GM21576 (cell line): ENCODE results near the gene NUP160.
A peak's percentile ranks its signal among the peaks of the same experiment; 100 is the strongest.
"Not testable (repeated sequence)": the region's sequence is repeated elsewhere in the genome, so short reads cannot be mapped to it uniquely, and the experiment has no call there.

Experiments
- ATAC-seq: cut with Tn5 transposase; IDR thresholded peaks from one replicate; pipeline ENCODE4 v1.9.1; 2021; ENCODE audit warnings: mild to moderate bottlenecking, moderate library complexity; ENCODE audit not compliant: unreplicated experiment

Gene NUP160

DNA sequence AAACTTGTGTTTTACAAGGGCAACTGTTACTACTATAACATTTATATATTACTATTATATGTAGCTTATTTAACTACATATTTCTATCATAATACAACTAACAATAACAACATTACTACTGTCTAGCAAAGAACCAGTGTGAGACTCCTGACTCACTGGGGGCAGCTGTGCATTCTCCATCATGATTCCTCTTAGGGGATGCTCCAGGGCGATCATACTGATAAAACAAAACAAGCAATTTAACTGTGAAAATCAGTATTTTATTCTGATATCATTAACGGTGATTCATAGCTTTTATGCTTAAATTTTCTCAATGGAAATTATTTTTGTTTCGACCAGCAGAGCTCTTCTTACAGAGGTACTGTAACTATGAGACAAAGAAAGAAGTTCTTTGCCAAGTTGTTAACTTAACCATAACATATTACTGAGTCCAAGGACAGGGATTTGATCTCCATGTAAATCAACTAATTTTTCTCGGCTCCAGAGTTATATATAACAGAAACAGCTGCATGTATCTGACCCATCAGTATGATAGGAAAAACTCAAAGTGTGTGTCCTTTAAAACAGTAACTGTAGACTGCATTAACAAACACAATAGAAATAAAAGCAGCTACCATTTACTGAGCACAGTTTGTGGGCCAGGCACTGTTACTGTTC lies 56.2 kb downstream of the NUP160 start:
- ATAC-seq, result no peak

DNA sequence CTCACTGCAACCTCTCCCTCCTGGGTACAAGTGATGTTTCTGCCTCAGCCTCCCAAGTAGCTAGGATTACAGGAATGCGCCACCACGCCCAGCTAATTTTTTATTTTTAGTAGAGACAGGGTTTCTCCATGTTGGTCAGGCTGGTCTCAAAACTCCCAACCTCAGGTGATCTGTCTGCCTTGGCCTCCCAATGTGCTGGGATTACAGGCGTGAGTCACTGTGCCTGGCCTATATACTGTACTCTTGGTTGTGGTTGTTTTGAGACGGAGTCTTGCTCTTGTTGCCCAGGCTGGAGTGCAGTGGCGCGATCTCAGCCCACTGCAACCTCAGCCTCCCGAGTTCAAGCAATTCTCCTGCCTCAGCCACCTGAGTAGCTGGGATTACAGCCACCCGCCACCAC lies 58.1 kb downstream of the NUP160 start:
- not testable (repeated sequence) for ATAC-seq

DNA sequence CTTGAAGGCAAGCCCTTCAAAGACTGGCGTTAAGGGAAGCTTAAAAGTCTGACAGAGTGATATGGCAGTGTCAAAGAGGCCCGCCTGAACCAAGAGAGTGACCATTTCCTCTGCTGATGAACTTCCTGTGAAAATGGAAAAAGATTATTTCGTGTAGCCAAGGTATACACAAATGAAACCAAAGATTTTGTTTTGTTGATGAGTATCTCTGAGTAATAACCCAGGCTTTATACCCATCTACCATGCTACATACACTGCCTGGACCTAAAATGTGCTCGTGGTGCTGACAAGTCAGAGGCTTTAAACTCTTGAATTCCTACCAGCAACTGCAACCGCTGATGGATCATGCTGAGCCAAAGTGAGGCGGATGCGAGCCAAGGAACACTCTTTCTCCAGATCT lies 60.0 kb downstream of the NUP160 start:
- ATAC-seq, result no peak

DNA sequence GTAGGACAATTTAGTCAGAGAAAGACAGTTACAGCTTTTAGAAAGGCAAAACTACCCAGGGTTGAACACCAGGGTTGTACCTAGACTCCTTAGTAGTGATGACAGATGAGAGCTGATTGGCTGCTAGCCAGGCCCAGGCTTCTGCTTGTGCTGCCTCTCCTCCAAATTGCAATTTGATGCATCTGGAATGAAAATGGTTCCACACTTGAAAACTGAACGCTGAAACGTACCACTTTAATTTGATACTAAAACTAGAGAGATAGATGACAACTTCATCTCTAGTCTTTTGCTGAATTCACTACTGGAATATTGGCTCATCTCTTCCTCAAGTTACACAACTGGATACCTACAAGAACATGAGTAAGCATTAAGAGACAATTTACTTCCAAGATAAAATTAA lies 61.8 kb downstream of the NUP160 start:
- no peak for ATAC-seq

DNA sequence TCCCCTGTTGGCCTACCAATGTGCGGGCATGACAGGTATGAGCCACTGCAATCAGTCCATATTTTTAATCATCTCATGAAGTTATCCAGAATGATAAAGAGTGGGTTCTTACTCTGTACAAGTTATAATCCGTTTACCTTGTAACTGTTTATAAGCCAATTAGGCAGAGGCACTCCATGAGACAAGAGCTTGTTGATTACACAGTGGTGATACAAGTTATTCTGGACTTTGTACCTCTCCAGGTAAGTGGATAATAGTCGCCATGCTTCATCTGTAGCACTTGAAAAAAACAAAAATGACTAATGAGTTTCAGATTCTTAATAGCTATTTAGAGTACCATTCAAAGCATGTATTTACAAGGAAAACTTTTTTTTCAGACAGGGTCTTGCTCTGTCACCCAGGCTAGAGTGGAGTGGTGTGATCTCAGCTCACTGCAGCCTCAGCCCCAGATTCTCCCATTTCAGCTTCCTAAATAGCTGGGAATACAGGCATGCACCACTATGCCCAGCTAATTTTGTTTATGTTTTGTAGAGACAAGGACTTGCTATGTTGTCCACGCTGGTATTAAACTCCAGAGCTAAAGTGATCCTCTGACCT lies 63.3 kb downstream of the NUP160 start:
- no peak for ATAC-seq

- ATAC-seq, result no peak
Observed at GRCh38 chr11:47783087-47783610, 65.0 kb downstream of the NUP160 start.

DNA sequence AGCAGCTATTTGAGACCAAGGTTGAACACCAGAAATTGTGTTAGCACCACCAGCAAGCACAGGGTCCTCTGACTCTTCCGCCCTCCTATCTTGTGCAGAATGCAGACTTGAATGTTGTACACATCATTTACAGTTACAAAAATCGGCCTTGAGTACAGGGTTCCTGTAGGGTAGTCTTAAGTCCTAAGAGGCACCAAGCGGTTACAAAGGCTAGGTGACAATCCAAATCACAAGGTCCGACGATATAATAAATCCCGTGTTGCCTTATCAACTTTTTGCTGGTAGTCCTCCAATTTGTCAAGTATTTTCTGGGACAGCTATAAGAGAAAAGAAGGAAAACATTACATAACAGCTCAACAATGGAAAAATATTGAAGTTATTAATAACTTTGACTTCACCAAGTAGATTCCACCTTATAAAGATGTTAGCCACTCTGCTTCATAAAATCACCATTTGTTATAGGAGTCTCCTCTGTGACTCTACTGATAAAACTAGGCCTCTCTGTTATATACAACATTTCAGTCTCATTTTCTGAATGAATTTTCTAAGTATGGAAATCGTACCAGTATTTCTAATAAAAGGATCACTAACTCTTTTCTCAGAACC lies 69.2 kb downstream of the NUP160 start:
- ATAC-seq, result no peak

DNA sequence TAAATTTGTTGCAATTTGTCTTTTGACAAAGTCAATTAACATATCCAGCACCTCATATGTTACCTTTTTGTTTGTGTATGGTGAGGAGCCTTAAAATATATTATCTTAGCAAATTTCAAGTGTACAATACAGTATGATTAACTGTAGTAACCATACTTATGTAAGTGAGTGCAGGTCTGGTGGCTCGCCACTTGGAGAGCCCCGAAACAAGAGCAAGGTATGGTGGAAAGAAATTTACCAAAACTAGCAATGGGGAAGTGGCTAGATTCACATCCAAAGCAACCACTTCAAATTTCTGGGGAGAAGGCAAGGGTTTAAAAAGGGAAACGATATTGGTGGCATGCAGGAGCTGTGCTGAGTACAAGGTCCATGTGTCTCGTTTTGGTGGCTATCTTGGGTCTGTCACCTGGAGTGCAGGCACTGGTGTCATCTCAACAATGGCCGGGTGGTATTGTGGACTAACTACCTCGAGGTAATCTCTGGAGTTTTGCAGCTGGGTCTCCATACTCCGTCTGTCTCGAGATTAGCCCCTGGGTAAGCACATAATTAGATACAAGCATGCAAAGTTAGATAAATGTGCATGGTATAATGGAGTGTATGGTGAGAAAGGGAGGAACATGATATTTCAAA lies 72.8 kb downstream of the NUP160 start:
- no peak for ATAC-seq

DNA sequence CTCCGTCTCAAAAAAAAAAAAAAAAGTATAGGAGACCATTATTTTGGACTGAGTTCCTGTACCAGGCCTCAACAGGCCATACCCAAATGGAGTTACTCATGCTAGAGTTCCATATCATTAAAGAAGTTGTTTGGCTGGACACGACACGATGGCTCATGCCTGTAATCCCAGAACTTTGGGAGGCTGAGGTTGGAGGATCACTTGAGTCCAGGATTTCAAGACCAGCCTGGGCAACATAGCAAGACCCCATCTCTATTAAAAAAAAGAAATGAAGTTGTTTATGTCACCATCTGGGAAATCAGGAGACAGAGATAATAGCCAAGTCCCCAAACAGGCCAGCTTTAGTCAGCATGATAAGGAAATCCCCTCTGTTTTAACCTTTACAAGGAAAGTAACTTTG lies 74.3 kb downstream of the NUP160 start:
- no peak for ATAC-seq

DNA sequence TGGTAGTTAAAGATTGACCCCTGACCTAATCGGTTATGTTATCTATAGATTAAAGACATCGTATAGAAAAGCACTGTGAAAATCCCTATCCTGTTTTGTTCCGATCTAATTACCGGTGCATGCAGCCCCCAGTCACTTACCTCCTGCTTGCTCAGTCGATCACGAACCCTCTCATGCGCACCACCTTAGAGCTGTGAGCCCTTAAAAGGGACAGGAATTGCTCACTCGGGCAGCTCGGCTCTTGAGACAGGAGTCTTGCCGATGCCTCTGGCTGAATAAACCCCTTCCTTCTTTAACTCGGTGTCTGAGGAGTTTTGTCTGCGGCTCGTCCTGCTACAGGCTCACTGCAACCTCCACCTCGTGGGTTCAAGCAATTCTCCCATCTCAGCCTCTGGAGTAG lies 78.6 kb downstream of the NUP160 start:
- ATAC-seq, result not testable (repeated sequence)

DNA sequence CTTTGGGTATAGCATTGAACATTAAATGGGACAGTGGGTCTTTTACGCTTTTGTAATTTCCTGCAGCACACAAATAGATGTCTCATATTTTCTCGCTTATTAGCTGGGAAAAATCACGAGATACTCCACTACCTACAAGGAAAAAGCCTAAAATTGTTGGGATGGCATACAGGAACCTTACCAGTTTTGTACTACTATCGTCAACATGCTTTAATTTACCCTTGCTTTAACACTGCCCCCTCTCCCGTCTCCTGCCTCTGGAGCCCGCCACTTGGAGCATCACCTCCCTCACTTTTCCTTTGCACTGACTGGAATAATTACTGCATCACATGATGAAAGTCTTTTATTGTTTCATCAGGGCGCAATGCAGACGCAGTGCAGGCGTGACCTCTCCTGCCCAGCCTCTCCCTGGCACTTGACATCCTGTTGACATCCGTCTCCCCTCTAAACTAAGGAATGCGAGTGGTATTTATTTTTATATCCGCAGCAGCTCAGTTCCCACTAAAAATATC lies 80.0 kb downstream of the NUP160 start:
- no peak for ATAC-seq

GRCh38 chr11:47766509-47767227 lies 81.5 kb downstream of the NUP160 start:
- peak; percentile 29 for ATAC-seq

- no peak for ATAC-seq
Observed at GRCh38 chr11:47765086-47765485, 83.1 kb downstream of the NUP160 start.

GRCh38 chr11:47759291-47759690 lies 88.9 kb downstream of the NUP160 start:
- ATAC-seq, result not testable (repeated sequence)

GRCh38 chr11:47756208-47756607 lies 91.9 kb downstream of the NUP160 start:
- no peak for ATAC-seq

- no peak for ATAC-seq
Observed at GRCh38 chr11:47750725-47751124, 97.4 kb downstream of the NUP160 start.

DNA sequence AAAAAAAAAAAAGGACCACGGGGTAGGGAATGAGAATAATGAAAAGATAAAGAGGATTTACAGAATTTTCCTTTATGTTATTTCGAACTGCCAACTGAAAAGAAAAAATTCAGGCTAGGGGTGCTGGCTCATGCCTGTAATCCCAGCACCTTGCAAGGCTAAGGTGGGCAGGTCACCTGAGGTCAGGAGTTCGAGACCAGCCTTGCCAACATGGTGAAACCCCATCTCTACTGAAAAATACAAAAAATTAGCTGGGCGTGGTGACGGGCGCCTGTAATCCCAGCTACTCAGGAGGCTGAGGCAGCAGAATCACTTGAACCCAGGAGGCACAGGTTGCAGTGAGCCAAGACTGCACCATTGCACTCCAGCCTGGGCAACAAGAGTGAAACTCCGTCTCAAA lies 105.7 kb downstream of the NUP160 start:
- ATAC-seq, result not testable (repeated sequence)

GRCh38 chr11:47737817-47738216 lies 110.3 kb downstream of the NUP160 start:
- not testable (repeated sequence) for ATAC-seq

DNA sequence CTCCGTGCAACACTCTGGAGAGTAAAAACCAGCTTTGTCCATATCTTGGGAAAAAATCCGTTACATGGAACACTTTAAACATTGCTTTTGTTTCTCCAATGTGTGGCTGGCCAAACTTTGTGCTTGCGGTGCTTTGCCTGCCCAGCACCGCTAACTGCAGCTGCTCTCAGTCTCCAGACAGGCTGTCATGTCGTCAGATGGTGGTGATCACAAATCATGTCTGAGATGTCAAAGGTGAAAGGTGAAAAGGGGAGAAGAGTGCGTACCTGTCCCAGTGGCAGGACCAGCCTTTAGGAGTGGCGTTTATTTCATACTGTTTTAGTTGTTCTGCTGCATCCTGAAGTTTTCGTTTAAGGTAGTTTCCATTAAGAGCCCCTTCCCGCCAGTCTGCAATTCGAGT lies 115.9 kb downstream of the NUP160 start:
- no peak for ATAC-seq

GRCh38 chr11:47731475-47731874 lies 116.7 kb downstream of the NUP160 start:
- ATAC-seq, result no peak
